HT-29 (cell line): Measurements from ENCODE around the gene ZNF296. TPM values are rescaled to one million over a fixed set of nuclear protein-coding genes. Genes with fewer than 3 reads are reported as not detected.

Experiments used
- DNase-seq: peaks from one replicate; pipeline ENCODE4 v3.0.0-alpha.2; 2015; ENCODE audit warnings: low spot score
- total RNA-seq: library from RNA; depleted of rRNA; stranded (reverse); fragments of >200 nt; shearing (Covaris generic); gene quantifications from 2 replicates; pipeline ENCODE4 v1.2.3, GENCODE V29; 2014

Gene ZNF296
- total RNA-seq, 1 experiment from 2014 or later = 1.5 TPM

GRCh38 chr19:45087531-45087930 is 11.3 kb upstream of the ZNF296 start:
- DNase-seq = no peak

- DNase-seq = no peak
Measured at GRCh38 chr19:45086480-45086879, 10.2 kb upstream of the ZNF296 start.

- no peak for DNase-seq
Measured at GRCh38 chr19:45082170-45082569, 5.9 kb upstream of the ZNF296 start.

DNA sequence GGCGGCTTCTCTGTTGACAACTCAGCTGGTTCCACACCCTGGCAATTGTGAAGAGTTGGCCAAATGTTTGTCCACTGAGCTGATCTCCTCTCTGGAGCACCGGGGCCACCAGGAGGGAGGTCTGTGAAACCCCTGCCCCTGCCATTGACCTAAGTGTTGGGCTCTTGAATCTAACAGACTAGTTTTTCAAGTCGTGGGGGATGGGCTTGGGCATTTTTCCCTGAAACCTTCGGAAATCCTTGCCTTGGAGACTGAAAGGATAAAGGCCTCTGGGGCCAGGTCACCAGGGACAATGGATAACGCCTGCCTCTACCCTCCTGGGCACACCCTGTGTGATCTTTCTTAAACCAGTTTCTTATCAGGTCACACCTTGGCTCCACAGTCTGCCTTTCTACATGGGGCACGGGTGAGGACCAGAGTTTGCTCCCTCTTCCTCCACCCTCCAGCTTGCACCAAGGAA is 3.7 kb upstream of the ZNF296 start:
- peak; percentile 45 for DNase-seq

GRCh38 chr19:45079063-45079910 is 3.0 kb upstream of the ZNF296 start, which contains the start of gene GEMIN7:
Gene GEMIN7, plus strand, starts transcription at chr19:45079260. Its CDS starts 10,855 bp downstream, at chr19:45090115.
- DNase-seq = peak; percentile 89

GRCh38 chr19:45078390-45079062 is 2.2 kb upstream of the ZNF296 start:
- no peak for DNase-seq

DNA sequence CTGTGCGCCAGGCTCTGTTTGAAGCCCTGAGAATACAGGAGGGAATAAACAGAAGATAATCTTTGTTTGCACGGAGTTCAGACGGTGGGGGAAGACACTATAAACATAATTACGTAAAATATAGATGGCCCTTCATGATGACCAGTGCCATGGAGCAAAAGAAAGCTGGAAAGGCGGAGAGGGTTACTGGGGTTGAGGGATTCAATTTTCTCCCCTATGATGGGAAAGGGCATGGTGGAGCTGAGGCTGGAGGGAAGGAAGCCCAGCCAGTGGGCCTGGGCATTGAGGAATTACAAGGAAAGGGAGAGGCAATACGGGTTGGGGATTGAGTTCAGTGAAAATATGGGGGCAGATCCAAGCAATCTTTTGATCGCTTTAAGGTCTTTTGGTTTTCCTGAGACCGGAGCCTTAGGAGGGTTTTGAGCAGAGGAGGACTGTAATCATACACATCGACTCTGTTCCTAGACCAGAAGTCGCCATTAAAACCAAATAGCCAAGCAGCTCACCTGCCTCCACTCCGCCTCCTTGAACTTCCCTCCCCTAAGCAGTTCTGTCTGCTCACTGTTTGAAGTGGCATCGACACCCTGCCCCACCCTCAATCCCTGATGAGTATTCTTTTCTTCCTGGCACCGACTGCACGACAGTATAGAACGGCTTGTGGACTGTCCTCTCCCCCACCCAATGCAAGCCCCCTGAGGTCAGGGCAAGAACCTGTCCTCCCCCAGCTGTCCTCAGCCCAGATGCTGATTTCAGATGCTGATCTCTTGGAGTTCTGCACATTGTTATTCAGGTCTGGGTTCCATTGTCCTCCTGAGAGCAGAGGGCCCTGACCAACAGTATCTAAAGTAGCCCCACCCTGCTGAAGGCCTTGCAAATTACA is 813 bp upstream of the ZNF296 start:
- DNase-seq = peak; percentile 30

DNA sequence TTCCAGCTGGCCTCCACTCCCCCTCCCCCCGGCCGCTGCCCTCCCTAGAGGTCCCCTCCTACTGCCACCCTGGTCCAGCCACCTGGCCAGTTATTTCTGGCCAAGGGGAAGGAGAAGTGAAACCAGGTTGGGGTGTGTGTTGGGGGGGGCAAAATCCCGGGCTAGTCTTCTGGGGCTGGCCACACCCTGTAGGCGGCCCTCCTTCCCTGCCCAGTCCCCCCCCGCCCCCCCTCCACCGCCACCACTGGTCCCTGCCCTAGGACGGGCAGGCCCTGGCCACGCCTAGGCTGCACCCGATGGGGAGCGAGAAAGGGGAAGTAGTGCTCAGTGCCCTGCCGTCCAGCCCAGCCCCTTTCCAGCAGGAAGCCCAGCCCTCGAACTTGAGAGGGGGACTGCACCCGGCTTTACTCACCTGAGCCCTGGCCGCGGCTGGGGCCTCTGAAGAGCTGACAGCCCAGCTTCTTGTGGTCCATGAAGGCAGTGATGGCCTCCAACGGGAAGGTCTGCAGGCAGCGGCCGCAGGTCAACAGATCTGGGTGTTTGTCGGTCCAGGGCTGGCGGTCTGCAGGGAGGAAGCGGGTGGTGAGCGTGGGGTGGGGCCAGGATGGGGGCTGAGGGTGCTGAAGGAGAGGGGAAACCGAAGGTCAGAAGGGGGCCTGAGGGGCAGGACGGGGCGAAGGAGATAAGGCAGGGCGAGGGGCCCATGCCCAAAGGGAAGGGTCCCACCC is 813 bp downstream of the ZNF296 start:
- DNase-seq = peak; percentile 67

DNA sequence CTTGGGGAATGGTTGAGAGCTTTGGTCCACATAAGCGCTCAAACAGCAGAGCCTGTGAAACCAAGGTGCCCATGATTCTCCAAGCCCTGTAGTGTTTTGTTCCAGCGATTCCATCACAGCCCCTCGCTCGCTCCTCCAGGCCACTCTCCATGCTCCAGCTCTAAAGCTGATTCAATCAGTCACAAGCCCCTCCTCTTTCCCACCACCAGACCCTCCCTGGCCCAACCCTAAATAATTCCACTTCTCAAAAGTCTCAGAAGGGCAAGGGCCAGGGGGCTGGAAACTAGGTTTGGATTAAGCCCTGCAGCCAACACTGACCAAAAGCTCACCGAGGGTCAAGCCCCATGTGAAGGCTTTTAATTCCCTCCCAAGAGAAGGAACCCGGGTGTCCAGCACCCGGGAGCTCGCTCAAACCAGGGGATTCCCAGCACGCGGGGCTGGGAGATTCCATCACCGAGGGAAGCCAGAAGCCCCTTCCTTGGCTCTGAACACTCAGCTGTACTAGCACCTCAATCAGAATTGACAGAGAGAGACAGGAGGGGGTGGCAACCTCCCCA is 1.5 kb downstream of the ZNF296 start:
- DNase-seq = no peak

GRCh38 chr19:45071969-45072790 is 4.1 kb downstream of the ZNF296 start:
- DNase-seq = no peak

DNA sequence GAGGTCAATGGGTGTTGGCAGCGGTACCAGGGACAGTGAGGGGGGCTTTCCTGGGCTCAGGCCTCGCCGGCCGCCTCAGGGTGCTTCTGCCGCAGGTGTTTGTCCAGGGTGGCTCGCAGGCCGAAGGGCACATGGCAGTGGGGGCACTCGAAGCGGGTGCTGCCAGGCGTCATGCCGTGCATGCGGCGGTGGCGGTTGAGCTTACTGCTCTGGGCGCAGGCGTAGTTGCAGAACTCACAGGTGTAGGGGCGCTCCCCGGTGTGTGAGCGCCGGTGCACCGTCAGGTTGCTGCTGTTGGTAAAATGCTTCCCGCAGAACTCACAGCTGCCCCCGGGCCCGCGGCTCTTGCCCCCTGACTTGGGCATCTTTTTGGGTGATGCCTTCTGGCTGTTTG is 4.7 kb downstream of the ZNF296 start:
- DNase-seq = no peak

DNA sequence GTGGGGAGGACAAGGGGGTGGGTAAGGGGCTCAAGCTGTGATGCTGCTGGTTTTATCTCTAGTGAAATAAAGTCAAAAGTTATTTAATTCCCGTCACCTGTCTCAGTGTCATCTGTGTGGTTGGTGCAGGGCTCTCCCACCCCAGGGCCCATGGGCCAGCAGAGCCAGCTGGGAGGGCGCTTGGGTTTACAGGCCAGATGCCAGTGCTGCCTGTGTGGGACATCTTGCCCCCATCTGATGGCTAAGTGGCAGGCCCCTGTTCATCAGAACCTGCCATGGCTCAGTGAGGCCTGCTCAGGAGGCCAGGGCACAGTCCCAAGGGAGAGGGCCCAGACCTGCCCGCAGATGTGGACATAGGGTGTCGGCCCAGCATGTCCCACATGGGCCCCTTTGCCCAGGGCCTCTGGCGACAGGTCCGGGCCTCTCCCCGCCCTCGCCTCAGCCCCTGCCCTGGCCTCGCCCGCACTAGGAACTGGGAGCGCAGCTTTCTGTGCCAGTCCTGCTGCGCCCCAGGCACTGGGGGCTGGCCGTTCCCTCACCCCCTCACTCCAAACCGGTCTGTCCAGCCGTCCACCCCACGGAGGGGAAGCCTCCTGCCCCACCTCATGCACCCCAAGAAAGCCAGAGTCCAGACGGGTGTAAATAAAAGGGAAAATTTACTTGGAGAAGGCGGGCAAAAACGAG is 5.3 kb downstream of the ZNF296 start:
- no peak for DNase-seq

GRCh38 chr19:45070214-45070613 is 6.1 kb downstream of the ZNF296 start:
- DNase-seq = no peak

DNA sequence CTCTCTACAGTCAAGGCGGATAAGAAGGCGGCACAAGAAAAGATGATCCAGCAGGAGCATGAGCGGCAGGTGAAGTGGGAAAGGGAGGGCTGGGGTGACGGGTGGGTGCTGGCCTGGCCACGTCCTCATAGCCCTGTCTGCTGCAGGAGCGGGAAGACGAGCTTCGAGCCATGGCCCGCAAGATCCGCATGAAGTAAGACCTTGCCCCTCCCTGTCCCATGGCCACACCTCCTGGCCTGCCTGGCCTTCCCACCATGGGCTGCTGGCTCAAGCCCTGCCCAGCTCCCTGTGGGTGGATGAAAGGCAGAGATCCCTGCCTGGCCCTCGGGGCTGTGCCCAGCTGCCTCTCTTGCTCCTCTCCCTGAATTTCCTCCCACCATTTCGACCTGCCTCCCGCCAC is 7.2 kb downstream of the ZNF296 start:
- DNase-seq = peak; percentile 49

DNA sequence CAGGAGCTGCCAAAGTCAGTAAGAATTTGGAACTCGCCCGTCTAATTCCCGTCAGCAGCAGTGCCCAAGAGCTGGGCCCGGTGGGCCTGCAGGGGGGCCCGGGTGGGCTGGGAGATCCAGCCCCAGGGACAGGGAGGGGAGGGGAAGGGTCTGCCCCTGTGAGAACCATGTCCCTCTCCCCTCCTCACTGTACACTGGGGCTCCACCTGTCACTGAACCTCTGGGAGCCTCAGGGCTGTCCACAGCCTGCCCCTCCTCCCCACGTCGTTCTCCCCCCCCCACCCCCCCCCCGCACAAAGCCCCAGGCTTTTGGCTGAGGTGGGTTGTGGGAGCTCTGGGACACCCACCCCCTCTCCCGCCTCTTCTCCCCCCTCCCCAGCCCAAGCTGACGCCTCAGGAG is 8.2 kb downstream of the ZNF296 start:
- DNase-seq = no peak

- DNase-seq = no peak
Measured at GRCh38 chr19:45066921-45067661, 9.2 kb downstream of the ZNF296 start.

- no peak for DNase-seq
Measured at GRCh38 chr19:45063851-45064801, 12.2 kb downstream of the ZNF296 start.
